IPS-NIHi7 (cell line): ENCODE measurements around the gene ADGRG6.
"Not testable (repeated sequence)": the region's sequence is repeated elsewhere in the genome, so short reads cannot be mapped to it uniquely, and the experiment has no call there.

Source experiments
- DNase-seq: peaks from one replicate; pipeline ENCODE4 v3.0.0; 2012; ENCODE audit warnings: mixed read lengths; ENCODE audit errors: extremely low spot score

The ADGRG6 gene

GRCh38 chr6:142301651-142302391, at the start of gene ADGRG6:
TSS of gene ADGRG6 (plus strand) at chr6:142302007. CDS start at chr6:142302330, 323 bp downstream.
- DNase-seq: peak; percentile 67

DNA sequence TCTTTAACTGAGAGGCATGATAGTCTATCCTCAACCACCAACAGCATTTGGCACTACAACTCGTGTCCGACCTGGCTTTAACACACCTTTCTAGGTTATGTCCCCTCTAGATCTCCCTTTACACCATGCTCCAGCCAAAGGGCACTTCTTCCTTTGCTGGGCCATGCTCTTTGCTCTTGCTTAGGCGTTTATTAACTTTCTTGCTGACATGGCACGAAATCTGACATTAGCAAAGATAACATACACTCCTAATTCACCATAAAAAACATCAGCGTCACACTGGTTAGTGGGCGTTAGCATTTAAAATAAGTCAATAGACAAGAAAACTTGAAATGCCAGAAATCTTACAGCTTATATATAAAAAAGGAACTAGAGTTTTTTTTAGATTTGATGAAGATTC, 47.3 kb upstream of the ADGRG6 start:
- DNase-seq: no peak

DNA sequence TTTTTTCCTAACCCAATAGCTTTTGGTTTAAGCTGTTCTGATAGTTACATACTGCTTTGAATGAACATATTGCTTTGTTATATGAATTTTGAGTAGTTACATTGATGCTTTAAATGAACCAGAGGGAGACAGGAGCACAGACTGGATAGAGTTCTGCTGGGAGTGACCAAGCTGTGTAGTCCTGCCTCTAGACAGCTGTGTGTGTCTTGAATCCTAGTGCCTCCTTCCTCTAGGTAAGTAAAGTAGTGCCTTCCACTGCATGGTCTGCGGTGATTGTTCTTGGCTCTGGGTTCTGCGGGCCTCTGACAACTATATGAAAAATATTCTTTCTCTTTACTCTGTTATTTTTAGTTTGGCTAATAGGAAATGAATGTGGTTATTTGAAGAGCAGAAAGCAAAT, 46.0 kb upstream of the ADGRG6 start:
- DNase-seq: no peak

GRCh38 chr6:142258305-142258704, 43.5 kb upstream of the ADGRG6 start:
- DNase-seq: no peak

DNA sequence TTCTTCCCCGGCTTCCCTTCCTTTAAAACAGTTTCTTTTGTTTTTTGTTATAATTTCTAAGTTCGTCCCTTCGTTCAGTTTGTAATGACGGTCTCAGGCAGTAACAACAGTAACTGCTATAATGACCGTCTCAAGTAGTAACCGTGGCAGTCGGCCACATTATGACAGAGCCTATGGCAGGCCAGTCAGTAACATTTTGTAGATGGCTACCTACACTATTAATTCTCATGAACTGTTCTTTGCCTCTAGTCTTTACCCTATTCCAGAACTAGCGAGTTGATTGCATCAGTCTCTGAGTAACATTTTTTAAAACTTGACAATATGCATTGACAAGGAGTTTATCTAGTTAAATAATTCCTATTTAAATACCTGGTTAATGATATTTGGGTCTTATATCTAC, 43.0 kb upstream of the ADGRG6 start:
- DNase-seq: no peak

DNA sequence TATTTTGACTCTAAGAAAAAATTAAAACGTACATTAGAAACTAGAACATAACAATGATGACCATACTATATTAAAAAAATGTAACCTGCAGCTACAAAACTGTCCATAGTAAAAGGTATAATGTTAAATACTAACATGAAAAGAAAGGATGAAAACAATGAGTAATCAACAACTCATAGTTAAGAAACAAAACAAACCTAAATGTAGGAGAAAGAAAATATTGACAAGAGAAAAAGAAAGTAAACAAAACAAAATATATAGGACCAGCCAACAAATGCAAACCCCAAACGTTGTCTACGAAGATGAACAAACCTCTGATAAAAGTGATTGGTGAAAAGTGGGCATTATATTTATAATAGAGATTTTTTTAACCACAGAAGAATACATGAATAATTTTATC, 41.1 kb upstream of the ADGRG6 start:
- DNase-seq: no peak

DNA sequence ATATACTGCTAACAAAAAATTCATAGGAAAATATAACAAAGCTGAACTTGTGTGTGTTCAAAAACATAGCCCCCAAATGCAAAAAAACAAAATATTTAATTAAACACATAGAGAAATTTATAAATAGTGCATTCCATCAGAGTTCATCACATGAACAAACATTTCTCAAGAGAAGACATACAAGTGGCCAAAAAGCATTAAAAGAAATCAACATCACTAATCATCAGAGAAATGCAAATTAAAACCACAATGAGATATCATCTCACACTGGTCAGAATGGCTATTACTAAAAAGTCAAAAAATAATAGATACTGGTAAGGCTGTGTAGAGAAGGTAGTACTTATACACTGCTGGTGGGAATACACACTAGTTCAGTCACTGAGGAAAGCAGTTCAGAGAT, 39.6 kb upstream of the ADGRG6 start:
- no peak for DNase-seq

DNA sequence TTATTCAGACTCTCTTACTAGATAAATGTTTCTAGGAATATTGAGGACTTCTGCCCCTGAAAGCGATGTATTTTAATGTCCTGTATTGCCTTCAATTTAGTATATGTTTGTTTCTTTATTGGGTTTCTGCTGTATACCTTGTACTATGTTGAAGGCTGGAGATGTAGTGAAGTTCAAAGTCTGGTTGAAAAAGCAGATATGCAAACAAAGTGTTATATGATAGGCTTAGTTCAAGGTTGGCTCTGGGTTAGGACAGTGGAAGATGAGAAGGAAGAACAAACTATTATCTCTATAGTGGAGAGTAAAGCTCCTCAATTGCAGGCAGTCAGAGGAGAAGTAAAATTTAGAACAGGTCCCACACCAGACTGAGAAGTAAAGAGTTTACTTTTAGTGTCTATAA, 36.3 kb upstream of the ADGRG6 start:
- DNase-seq: no peak

DNA sequence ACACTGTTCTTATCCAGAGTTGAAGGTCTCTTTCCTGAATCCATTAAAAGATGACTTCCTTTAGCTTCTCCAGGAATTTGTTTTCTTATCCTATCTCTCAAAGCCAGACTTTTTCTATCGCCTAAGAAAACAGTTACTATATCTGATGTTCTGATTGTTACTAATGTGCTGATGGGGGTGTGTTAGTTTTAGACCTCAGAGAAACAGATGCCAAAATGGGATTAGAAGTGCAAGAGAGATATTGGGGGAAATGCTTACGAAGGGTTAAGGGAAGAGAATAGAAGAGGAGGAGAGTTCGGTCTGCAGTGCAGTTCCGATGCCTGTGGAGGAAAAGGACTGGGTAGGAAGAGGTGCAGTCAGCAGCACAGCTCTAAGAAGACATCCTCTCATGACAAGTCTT, 35.7 kb upstream of the ADGRG6 start:
- no peak for DNase-seq

GRCh38 chr6:142271476-142271875, 30.3 kb upstream of the ADGRG6 start:
- no peak for DNase-seq

DNA sequence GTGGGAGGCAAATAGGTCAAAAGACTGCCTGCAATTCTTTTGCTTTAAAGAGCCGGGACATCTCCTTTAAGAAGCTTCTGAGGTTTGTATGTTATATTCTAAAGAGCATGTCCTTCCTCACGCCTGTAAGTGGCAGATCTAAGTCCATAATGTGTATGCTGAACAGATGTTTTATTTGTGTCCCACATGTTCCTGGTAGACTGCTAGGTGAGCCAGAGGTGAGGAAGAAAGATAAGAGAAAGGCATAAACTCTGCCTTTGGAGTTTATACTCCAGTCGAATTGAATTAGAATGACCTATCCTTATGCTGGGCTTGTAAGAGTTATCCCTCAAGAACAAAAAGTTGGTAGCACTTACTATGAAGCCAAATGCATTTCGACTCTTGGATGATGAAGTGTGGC, 27.2 kb upstream of the ADGRG6 start:
- DNase-seq: no peak

GRCh38 chr6:142275236-142276006, 26.4 kb upstream of the ADGRG6 start:
- peak; percentile 26 for DNase-seq

- DNase-seq: no peak
These were observed 25.6 kb upstream of the ADGRG6 start for GRCh38 chr6:142276256-142276655.

DNA sequence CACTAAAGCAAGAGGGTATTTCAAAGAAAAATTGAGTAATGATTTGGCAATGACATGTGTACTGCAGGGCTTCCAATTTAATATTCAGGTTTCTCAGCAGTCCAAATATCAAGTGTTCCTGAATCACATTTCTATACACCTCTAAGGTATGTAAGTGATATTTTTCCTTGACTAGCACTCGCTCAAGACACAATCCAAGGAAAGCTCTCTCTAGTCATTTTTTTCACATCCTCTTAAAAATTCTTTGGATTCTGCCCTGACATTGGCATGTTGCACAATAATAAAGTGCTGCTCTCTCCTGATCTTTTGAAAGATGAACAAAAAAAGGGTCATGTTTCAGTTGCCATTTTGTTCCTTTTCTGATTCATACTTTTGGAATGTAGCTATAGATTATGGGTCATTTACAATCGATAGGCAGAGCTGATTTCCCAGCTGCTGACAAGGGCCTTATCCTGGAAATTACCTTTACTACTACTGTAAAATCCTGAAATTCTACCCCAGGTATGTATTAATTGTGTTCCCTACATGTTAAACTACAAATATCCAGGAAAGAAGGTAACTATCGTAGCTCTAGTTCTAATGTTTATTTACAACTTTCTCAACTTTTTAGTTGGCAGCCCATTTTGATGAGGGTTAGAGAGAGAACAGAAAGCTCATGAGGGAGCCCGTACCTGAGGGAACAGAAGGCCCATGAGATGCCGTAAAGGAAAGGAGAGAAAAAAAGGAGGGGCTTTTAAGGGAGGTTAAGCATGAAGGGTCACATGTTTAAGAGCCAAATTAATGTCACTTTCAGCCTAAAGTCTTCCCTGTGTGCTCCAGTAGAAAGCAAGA, 22.2 kb upstream of the ADGRG6 start:
- DNase-seq: no peak

- DNase-seq: no peak
These were observed 21.5 kb upstream of the ADGRG6 start for GRCh38 chr6:142280265-142280664.

GRCh38 chr6:142280927-142281326, 20.9 kb upstream of the ADGRG6 start:
- DNase-seq: no peak

GRCh38 chr6:142283138-142283537, 18.7 kb upstream of the ADGRG6 start:
- not testable (repeated sequence) for DNase-seq

DNA sequence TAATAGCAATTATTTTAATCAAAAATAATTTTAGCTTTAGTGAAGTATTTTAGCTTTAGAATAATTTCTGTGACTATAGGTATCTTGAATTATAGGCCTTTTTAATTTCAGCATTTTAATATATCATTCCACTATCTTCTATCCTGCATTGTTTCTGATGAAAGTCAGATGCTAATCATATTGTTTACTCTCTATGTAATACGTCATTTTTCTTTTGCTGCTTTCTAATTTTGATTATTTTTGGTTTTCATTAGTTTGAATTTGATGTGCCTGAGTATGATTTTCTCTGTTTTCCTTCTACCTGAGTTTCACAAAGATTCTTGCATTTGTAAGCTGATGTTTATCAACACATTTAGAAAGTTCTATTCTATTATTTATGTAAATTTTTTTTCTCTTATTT, 17.4 kb upstream of the ADGRG6 start:
- no peak for DNase-seq

- no peak for DNase-seq
These were observed 16.3 kb upstream of the ADGRG6 start for GRCh38 chr6:142285235-142286087.

GRCh38 chr6:142286088-142286409, 15.8 kb upstream of the ADGRG6 start:
- DNase-seq: no peak

DNA sequence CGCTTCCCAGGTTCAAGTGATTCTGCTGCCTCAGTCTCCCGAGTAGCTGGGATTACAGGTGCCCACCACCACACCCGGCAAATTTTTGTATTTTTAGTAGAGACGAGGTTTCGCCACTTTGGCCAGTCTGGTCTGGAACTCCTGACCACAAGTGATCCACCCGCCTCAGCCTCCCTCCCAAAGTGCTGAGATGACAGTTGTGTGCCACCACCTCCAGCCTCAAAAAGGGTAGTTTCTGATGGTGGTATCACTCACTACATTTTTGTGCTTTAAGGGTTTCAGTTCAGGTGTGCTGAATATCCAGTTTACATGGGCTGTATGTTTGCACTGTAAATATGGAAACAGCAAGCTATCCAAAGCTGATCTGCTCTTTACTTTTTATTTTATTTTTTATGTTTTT, 12.1 kb upstream of the ADGRG6 start:
- DNase-seq: no peak

DNA sequence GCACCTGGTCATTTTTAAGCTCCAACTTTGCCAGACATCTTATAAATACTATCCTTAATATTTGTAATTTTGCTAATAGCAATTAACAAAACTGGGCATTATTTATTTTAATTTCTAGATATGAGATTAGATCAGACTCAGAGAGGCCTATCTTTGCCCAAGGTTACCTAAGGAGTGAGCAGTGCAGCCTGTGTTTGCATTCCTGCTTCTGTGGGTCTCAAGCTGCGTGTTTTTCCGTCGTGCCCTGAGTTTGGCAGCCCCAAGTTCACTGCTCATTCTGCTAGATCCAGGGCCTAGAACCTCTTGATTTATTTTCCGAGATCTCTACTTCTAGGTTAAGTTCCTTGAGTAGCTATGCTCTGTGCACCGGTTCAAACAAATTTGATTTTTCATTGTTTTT, 11.0 kb upstream of the ADGRG6 start:
- no peak for DNase-seq
